Heart right ventricle (tissue), 16 donors: Measurements from ENCODE around the gene LRRC1. TPM values are rescaled to one million over a fixed set of nuclear protein-coding genes. Genes with fewer than 3 reads are reported as not detected.

Source experiments
- ATAC-seq, 8 donors: fragments of 200-7000 bp; cut with Tn5 transposase; one replicate each; pipeline ENCODE4 v1.9.1; 2020; ENCODE audit warnings: mild to moderate bottlenecking in 8 of 8, moderate library complexity in 8 of 8, moderate number of reproducible peaks in 1 of 8
- DNase-seq, 2 donors: peaks; one replicate each; pipeline ENCODE4 v3.0.0-alpha.2; 2020
- H3K27ac ChIP-seq, 10 donors: fragments of 200-600 bp; sonication (generic) in 2 of 10; one replicate each; pipeline versions ENCODE4 v1.5.0 to v1.8.0; 2020 to 2022; ENCODE audit warnings: mild to moderate bottlenecking in 3 of 10
- H3K27me3 ChIP-seq, 7 donors: fragments of 200-600 bp; one replicate each; pipeline ENCODE4 v1.8.0; 2021 to 2022; ENCODE audit warnings: mild to moderate bottlenecking in 2 of 7
- H3K36me3 ChIP-seq, 9 donors: fragments of 200-600 bp; sonication (generic) in 1 of 9; one replicate each; pipeline versions ENCODE4 v1.5.0 to v1.8.0; 2020 to 2022; ENCODE audit warnings: mild to moderate bottlenecking in 2 of 9
- H3K4me1 ChIP-seq, 9 donors: fragments of 200-600 bp; sonication (generic) in 1 of 9; one replicate each; pipeline versions ENCODE4 v1.5.0 to v1.8.0; 2020 to 2022; ENCODE audit warnings: mild to moderate bottlenecking in 4 of 9
- H3K4me3 ChIP-seq, 10 donors: fragments of 200-600 bp; sonication (generic) in 2 of 10; one replicate each; pipeline versions ENCODE4 v1.5.0 to v1.8.0; 2020 to 2022; ENCODE audit warnings: mild to moderate bottlenecking in 7 of 10, moderate library complexity in 2 of 10
- H3K9me3 ChIP-seq, 11 donors: fragments of 200-600 bp in 10 of 11; sonication (generic) in 2 of 11; one replicate each; pipeline versions ENCODE4 v1.5.0 to v1.8.0; 2013 to 2022; ENCODE audit warnings: mild to moderate bottlenecking in 2 of 11, control low read depth in 1 of 11, moderate library complexity in 1 of 11
- CTCF ChIP-seq, 9 donors: fragments of 200-600 bp; sonication (generic) in 2 of 9; IDR thresholded peaks; one replicate each; pipeline versions ENCODE4 v1.5.0 to v1.8.0; 2021 to 2022; ENCODE audit warnings: antibody characterized with exemption in 9 of 9, mild to moderate bottlenecking in 5 of 9, moderate library complexity in 1 of 9
- WGBS, 2 donors: extraction: QIAGEN DNeasy Blood & Tissue Kit; methylation state at CpG; one replicate each; pipeline ENCODE4 v1.1.7; 2013; ENCODE audit warnings: inconsistent platforms in 1 of 2; 5-methylcytosine and 5-hydroxymethylcytosine counted together
- intact Hi-C, 10 donors: fragments of 100-400 bp; cut with DNase I; formaldehyde crosslinking; loops; one replicate each; pipeline versions ENCODE4 v1.11.1 to v1.14.2; 2022
- polyA plus RNA-seq, 2 donors: library from polyadenylated mRNA; stranded (reverse); fragments of 200-250 nt; gene quantifications; one replicate each; pipeline ENCODE4 v1.2.3, GENCODE V29; 2013
- total RNA-seq, 10 donors: library from RNA; stranded (reverse); fragmentation: NEBNext Ultra II Directional in 3 of 10; extraction: Animal tissue kit (Norgen Biotek cat#: 25700) in 3 of 10; gene quantifications; one replicate each; pipeline versions ENCODE4 v1.2.1 to v1.2.4, GENCODE V29; 2021 to 2023
- donor health status: Arrhythmogenic right ventricular cardiomyopathy.
- donor health status: ischemic (EF 13 %, LVEDD 7.1; RV severe dilation, severe dysfunction).
- donor health status: healthy with polysubstance abuse.
- donor health status: DM: no; HTN: yes; CAD: no.
- donor health status: DM: no; HTN: no; CAD: no.
- donor health status: ischemic (EF 25% LVEDD 6.9; RV normal size, moderate dysfunction).
- donor health status: ischemic (EF 25% LVEDD 5.7; RV mildly dilated, moderate dysfunction).
- donor health status: healthy.
- donor health status: DM: yes; HTN: yes; CAD: no.
- donor health status: Ischemic cardiomyopathy.
- donor health status: ischemic (EF 35%, LVEDD 5.7; RV mildly dilated, moderate dysfunction).
- donor health status: nonischemic (EF 11% LVEDD 7.7; RV severe dilation, severe dysfunction).
- donor health status: DM: yes; HTN: yes; CAD: no.
- donor health status: PGD.
- donor health status: ischemic (EF 29% LVEDD 5.4; RV normal size, mild dysfunction).
- donor health status: nonischemic (EF 23%, LVEDD 6.1; RV moderate dilation, normal function).

Gene LRRC1
- total and polyA plus RNA-seq, 12 donors: 1.2 to 7.5 (median 4.7) TPM

- Histone ChIP-seq H3K4me1 (peaks cover 0 to 13% (median 7%) of the 10 kb centered on the region in 9 donors), H3K27ac (no peak overlapping the region), H3K9me3 (no peaks in the 10 kb centered on the region), H3K27me3 (no peaks in the 10 kb centered on the region), H3K4me3 (no peak overlapping the region), H3K36me3 (no peaks in the 10 kb centered on the region)
- 69 to 79% methylated on average over 2 of the region's 2 CpGs for WGBS, 2 donors
- DNase-seq: no peak
- intact Hi-C loops: loop anchor here (5.0 to 10.0 kb wide), 7 partner anchors 165 to 465 kb away; partner anchors contain the start of gene LRRC1 (in 2 of the 10)
- no peak for TF ChIP-seq CTCF (IDR thresholded peaks at IDR 0.05)
- ATAC-seq: no peak
Measured at GRCh38 chr6:53959717-53960116, 164.9 kb downstream of the LRRC1 start.

- 79 to 83% methylated on average over 4 of the region's 4 CpGs for WGBS, 2 donors
- Histone ChIP-seq H3K9me3 (no peaks in the 10 kb centered on the region), H3K27me3 (no peaks in the 10 kb centered on the region), H3K4me3 (no peak overlapping the region), H3K4me1 (peaks cover 0 to 13% (median 7%) of the 10 kb centered on the region in 9 donors), H3K27ac (no peak overlapping the region), H3K36me3 (no peaks in the 10 kb centered on the region)
- no peak for ATAC-seq
- DNase-seq: no peak
- intact Hi-C loops: no loop called here
- no peak for TF ChIP-seq CTCF (IDR thresholded peaks at IDR 0.05)
Measured at GRCh38 chr6:53960311-53960710, 165.5 kb downstream of the LRRC1 start.

GRCh38 chr6:53961679-53962370, 167.0 kb downstream of the LRRC1 start:
- H3K27me3 ChIP-seq: no peaks in the 10 kb centered on the region
- intact Hi-C loops: no loop called here
- peak in 2 of 8 donors; percentile 27 to 53 for ATAC-seq

GRCh38 chr6:53962646-53963045, 167.8 kb downstream of the LRRC1 start:
- no peak for TF ChIP-seq CTCF (IDR thresholded peaks at IDR 0.05)
- no peaks in the 10 kb centered on the region for H3K27me3 ChIP-seq
- H3K4me3 ChIP-seq: no peak overlapping the region
- no peak overlapping the region for H3K27ac ChIP-seq
- WGBS, 2 donors: 48% methylated on average over 2 of the region's 2 CpGs
- no peaks in the 10 kb centered on the region for H3K9me3 ChIP-seq
- intact Hi-C loops: no loop called here
- H3K4me1 ChIP-seq: peaks cover 0 to 13% (median 7%) of the 10 kb centered on the region in 9 donors
- H3K36me3 ChIP-seq: no peaks in the 10 kb centered on the region
- DNase-seq (no peak), ATAC-seq (peak in 4 of 8 donors; percentile 19 to 46 (median 40))

More at GRCh38 chr6:53961679-53962370, 167.0 kb downstream of the LRRC1 start:
- Histone ChIP-seq H3K36me3 (no peaks in the 10 kb centered on the region), H3K27ac (no peak overlapping the region), H3K4me1 (peaks cover 0 to 13% (median 7%) of the 10 kb centered on the region in 9 donors), H3K4me3 (no peak overlapping the region), H3K9me3 (no peaks in the 10 kb centered on the region)
- whole genome bisulfite sequencing, 2 donors: 31 to 38% methylated on average over 7 of the region's 7 CpGs
- no peak for DNase-seq
- no peak for TF ChIP-seq CTCF (IDR thresholded peaks at IDR 0.05)
